ENCODE results near the gene ITGAL.
"Not testable (repeated sequence)": the region's sequence is repeated elsewhere in the genome, so short reads cannot be mapped to it uniquely, and the experiment has no call there.

Gene ITGAL

DNA sequence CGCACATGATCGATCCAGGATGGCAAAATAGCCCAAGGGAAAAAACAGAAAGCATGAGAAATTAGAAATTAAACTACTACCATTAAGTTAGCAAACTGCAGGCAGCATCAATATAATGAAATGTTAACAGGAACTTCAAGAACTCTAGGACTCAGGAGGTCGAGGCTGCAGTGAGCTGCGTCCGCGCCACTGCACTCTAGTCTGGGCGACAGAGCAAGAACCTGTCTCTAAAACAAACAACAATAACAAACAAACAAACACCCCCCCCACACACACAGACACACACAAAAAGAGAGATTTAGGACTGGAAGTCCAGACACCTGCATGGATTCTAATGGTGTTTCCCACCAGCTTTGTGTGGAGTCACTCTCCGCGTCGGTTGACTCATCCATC, 26.3 kb upstream of the ITGAL start:
- no peak for TF ChIP-seq ZFX (IDR thresholded peaks at IDR 0.05)
- TF ChIP-seq, protein P1, sequence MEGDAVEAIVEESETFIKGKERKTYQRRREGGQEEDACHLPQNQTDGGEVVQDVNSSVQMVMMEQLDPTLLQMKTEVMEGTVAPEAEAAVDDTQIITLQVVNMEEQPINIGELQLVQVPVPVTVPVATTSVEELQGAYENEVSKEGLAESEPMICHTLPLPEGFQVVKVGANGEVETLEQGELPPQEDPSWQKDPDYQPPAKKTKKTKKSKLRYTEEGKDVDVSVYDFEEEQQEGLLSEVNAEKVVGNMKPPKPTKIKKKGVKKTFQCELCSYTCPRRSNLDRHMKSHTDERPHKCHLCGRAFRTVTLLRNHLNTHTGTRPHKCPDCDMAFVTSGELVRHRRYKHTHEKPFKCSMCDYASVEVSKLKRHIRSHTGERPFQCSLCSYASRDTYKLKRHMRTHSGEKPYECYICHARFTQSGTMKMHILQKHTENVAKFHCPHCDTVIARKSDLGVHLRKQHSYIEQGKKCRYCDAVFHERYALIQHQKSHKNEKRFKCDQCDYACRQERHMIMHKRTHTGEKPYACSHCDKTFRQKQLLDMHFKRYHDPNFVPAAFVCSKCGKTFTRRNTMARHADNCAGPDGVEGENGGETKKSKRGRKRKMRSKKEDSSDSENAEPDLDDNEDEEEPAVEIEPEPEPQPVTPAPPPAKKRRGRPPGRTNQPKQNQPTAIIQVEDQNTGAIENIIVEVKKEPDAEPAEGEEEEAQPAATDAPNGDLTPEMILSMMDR (conservative IDR thresholded peaks at IDR 0.05): no peak
- peak overlapping the region; percentile 96 for H3K27ac ChIP-seq

DNA sequence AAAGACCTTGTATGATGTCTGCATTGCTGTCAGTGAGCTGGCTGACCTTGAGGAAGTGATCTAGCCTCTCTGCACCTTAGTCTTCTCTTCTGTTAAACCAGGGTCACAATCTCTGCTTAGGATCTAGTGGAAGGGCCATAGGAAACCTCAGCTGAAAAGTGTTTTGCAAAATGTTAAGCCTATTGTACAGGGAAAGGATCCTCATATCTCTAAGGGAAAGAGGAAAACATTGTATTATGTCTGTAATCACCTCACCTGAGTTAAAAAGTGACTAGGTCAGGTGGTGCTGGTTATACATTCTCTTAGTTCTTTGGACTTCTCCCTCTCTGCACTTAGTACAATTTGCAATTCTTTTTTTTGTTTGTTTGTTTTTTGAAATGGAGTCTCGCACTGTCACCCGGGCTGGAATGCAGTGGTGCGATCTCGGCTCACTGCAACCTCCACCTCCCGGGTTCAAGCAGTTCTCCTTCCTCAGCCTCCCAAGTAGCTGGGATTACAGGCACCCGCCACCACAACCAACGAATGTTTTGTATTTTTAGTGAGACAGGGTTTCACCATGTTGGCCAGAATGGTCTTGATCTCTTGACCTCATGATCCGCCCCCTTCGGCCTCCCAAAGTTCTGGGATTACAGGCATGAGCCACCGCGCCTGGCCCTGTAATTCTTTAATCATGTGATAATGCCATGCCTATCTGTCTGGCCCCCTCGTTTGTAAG, 24.9 kb upstream of the ITGAL start:
- no peak for TF ChIP-seq ZFX (IDR thresholded peaks at IDR 0.05)
- TF ChIP-seq, protein P1 (conservative IDR thresholded peaks at IDR 0.05): no peak
- H3K27ac ChIP-seq: no peak overlapping the region

DNA sequence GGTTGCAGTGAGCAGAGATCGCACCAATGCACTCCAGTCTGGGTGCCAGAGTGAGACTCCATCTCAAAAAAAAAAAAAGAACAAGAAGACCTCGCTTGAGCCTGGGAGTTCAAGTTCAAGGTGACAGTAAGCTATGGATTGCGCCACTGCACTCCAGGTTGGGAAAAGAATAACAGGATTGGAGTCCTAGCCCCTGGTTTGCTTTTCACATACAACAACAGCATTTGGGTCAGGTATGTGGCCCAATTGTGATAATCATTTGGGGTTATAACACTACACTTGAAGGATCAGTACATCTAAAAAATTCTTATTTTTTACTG, 23.5 kb upstream of the ITGAL start:
- TF ChIP-seq ZFX (IDR thresholded peaks at IDR 0.05): no peak
- TF ChIP-seq, protein P1 (conservative IDR thresholded peaks at IDR 0.05): no peak

DNA sequence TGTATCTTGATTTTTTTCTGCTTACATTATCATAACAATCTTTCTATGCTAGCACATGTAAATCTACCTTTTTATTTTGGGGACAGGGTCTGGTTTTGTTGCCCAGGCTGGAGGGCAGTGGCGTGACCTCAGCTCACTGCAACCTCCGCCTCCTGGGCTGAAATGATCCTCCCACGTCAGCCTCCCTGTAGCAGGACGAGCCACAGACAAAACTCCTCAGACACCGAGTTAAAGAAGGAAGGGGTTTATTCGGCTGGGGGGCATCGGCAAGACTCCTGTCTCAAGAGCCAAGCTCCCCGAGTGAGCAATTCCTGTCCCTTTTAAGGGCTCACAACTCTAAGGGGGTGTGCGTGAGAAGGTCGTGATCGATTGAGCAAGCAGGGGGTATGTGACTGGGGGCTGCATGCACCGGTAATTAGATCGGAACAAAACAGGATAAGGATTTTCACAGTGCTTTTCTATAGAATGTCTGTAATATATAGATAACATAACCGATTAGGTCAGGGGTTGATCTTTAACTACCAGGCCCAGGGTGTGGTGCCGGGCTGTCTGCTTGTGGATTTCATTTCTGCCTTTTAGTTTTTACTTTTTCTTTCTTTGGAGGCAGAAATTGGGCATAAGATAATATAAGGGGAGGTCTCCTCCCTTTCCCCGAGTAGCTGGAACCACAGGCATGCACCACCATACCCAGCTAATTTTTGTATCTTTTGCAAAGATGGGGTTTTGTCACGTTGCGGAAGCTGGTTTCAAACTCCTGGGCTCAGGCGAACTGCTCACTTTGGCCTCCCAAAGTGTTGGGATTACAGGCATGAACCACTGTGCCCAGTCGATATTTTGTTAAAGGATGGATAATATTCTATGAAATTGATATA, 19.6 kb upstream of the ITGAL start:
- H3K27ac ChIP-seq: not testable (repeated sequence)

More for the DNA sequence above, 23.5 kb upstream of the ITGAL start:
- H3K27ac ChIP-seq: no peak overlapping the region

DNA sequence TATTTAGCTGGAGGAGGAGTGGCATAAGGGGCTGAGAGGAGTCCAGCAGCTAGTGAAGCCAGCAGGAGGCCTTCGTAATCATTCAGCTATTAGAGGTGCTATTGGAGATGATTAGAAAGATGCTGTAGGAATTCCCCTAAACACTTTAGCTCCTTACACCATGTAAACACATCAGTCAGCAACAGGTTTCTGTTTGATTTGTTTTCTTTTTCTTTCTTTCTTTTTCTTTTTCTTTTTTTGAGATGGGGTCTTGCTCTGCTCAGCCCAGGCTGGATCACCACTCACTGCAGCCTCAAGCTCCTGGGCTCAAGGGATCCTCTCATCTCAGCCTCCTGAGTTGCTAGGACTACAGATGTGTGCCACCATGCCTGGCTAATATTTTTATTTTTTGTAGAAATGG, 16.2 kb upstream of the ITGAL start:
- no peak overlapping the region for H3K27ac ChIP-seq
- TF ChIP-seq ZFX (IDR thresholded peaks at IDR 0.05): no peak
- TF ChIP-seq, protein P1 (conservative IDR thresholded peaks at IDR 0.05): no peak

DNA sequence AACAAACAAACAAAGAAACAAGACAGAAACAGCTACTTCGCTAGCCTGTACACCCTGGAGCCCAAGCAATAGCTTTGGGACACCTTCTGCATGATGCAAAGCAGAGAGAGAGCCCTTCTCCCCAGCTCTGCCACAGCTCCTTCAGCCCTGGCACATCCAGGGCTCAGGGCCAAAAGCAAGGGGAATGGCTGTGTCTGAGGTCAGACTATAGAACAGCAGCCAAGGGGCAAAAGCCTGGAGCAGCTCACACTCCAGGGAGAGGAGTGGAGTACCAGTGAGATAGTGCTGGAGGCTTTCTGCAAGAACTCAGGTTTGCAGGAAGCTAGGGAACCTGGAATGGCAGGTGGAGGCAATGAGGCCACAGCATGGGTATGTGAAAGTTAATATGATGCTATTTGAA, 15.3 kb upstream of the ITGAL start:
- TF ChIP-seq ZFX (IDR thresholded peaks at IDR 0.05): no peak
- TF ChIP-seq, protein P1 (conservative IDR thresholded peaks at IDR 0.05): no peak
- no peak overlapping the region for H3K27ac ChIP-seq

DNA sequence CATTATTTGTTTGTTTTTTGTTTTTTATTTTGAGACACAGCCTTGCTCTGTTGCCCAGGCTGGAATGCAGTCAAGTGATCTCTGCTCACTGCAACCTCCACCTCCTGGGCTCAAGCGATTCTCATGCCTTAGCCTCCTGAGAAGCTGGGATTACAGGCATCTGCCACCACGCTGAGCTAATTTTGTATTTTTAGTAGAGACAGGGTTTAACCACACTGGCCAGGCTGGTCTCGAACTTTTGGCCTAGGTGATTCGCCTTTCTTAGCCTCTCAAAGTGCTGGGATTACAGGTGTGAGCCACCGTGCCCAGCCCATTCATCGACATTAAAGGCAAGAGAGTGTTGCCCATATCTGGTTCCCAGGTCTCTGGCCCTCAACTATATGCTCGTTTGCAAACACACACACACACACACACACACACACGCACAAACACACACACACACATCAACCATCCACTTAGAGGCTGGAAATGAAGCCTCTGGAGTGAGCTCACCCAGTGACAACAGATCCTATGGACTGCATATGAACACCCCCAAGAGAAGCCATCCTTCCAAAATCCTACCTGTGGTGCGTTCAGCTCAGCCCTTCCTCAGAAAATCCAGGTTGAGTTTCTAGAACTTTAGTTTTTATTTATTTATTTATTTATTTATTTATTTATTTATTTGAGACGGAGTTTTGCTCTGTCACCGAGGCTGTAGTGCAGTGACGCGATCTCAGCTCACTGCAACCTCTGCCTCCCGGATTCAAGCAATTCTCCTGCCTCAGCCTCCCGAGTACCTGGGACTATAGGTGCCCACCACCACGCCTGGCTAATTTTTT, 14.6 kb upstream of the ITGAL start:
- H3K27ac ChIP-seq: no peak overlapping the region
- no peak for TF ChIP-seq ZFX (IDR thresholded peaks at IDR 0.05)
- TF ChIP-seq, protein P1 (conservative IDR thresholded peaks at IDR 0.05): no peak
